Left ventricle myocardium inferior (tissue), 1 donor: ENCODE data around the gene AKAP6. TPM values are rescaled to one million over a fixed set of nuclear protein-coding genes. Genes with fewer than 3 reads are reported as not detected.

Experiments used
- DNase-seq: peaks from one replicate; pipeline ENCODE4 v3.0.0-alpha.2; 2020
- H3K27ac ChIP-seq: fragments of 200-600 bp; replicated peaks from 2 replicates; pipeline ENCODE4 v1.8.0; 2021
- H3K27me3 ChIP-seq: fragments of 200-600 bp; 2 replicates; pipeline ENCODE4 v1.8.0; 2021; ENCODE audit warnings: low read depth
- H3K36me3 ChIP-seq: fragments of 200-600 bp; 2 replicates; pipeline ENCODE4 v1.8.0; 2021
- H3K4me1 ChIP-seq: fragments of 200-600 bp; 2 replicates; pipeline ENCODE4 v1.8.0; 2021
- H3K4me3 ChIP-seq: fragments of 200-600 bp; 2 replicates; pipeline ENCODE4 v1.8.0; 2021; ENCODE audit warnings: mild to moderate bottlenecking, moderate library complexity
- H3K9me3 ChIP-seq: fragments of 200-600 bp; replicated peaks from 2 replicates; pipeline ENCODE4 v1.8.0; 2021
- intact Hi-C: fragments of 100-400 bp; cut with micrococcal nuclease; formaldehyde crosslinking; loops from one replicate; pipeline ENCODE4 v1.11.0; 2022
- total RNA-seq: library from RNA; stranded (reverse); fragmentation: NEBNext Ultra II Directional; extraction: Animal tissue kit (Norgen Biotek cat#: 25700); gene quantifications from one replicate; pipeline ENCODE4 v1.2.1, GENCODE V29; 2021
- TF ChIP-seq, protein P1 (sequence below): fragments of 200-600 bp; IDR thresholded peaks from 2 replicates; pipeline ENCODE4 v1.8.0; 2021; ENCODE audit warnings: antibody characterized with exemption, mild to moderate bottlenecking, borderline replicate concordance
- donor health status: DM: no; HTN: yes; CAD: no; lungs with severe emphysema.

Gene AKAP6
- total RNA-seq, 1 donor from 2014 or later = 218 TPM

DNA sequence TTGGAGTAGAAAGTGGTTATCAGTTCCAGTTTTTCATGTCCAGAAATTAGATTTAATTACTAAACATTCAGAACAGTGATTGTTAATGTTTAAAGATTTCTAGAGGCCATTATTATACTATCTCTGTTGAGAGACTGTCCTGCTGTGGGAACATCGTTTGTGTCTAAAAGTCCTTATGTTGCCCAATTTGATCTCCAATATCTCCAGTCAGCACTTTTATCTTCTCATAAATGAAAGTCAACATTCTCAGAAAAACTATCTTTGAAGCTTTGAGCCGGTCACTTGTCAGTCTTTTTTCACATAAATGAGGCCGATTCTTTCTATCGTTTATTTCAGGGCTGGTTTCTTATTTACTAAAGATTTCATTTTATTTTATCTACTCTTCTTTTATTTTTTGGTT, 518.8 kb downstream of the AKAP6 start:
- Histone ChIP-seq H3K9me3 (no peaks in the 10 kb centered on the region), H3K27ac (no peak overlapping the region), H3K36me3 (no peaks in the 10 kb centered on the region), H3K4me1 (no peaks in the 10 kb centered on the region), H3K4me3 (no peak overlapping the region), H3K27me3 (no peaks in the 10 kb centered on the region)
- TF ChIP-seq, protein P1, sequence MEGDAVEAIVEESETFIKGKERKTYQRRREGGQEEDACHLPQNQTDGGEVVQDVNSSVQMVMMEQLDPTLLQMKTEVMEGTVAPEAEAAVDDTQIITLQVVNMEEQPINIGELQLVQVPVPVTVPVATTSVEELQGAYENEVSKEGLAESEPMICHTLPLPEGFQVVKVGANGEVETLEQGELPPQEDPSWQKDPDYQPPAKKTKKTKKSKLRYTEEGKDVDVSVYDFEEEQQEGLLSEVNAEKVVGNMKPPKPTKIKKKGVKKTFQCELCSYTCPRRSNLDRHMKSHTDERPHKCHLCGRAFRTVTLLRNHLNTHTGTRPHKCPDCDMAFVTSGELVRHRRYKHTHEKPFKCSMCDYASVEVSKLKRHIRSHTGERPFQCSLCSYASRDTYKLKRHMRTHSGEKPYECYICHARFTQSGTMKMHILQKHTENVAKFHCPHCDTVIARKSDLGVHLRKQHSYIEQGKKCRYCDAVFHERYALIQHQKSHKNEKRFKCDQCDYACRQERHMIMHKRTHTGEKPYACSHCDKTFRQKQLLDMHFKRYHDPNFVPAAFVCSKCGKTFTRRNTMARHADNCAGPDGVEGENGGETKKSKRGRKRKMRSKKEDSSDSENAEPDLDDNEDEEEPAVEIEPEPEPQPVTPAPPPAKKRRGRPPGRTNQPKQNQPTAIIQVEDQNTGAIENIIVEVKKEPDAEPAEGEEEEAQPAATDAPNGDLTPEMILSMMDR = no peak
- no peak for DNase-seq
- intact Hi-C loops = no loop called here

DNA sequence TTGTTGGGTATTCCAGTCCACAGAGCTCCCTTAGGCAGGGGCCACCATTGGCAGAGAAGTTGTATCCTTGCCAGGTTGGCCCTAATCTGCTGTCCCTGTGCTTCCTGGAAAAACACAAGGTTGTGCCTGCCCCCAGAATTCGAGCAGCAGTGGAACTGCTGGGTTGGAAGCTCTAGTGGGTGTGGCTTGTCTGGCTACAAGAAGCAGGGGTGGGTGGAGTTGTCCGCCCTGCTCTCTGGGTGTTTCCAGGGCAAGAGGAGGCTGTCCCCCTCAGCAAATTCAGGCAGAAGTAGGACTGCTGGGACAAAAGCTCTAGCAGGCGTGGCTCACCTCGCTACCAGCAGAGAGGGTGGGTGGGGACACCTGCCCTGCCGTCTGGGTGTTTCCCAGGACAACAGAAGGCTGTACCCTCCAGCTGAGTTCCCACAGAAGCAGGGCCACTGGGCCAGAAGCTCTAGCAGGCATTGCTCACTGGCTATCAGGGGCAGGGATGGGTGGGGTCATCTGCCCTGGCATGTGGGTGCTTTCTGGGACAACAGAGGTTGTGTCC, 536.8 kb downstream of the AKAP6 start:
- DNase-seq = no peak
- intact Hi-C loops = no loop called here

DNA sequence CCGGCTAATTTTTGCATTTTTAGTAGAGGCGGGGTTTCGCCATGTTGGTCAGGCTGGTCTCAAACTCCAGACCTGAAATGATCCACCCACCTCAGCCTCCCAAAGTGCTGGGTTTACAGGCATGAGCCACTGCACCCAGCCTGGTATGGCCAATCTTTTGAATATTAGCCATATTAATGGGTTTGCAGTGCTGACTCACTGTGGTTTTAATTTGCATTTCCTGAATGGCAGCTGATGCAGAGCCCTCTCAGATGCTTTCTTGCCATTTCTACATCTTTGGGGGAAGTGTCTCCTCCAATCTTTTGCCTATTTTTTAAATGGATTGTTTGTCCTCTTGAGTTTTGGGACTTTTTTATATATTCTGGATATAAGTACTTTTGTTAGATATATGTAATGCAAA, 554.1 kb downstream of the AKAP6 start:
- intact Hi-C loops = no loop called here
- Histone ChIP-seq H3K36me3 (no peaks in the 10 kb centered on the region), H3K4me1 (no peaks in the 10 kb centered on the region), H3K27ac (no peak overlapping the region), H3K9me3 (peaks cover 11% of the 10 kb centered on the region), H3K4me3 (no peak overlapping the region), H3K27me3 (peaks cover 4% of the 10 kb centered on the region)
- DNase-seq = no peak
- TF ChIP-seq, protein P1 = no peak

More for the DNA sequence above, 536.8 kb downstream of the AKAP6 start:
- H3K4me3 ChIP-seq = no peak overlapping the region
- TF ChIP-seq, protein P1 = no peak
- H3K4me1 ChIP-seq = no peaks in the 10 kb centered on the region
- H3K36me3 ChIP-seq = no peaks in the 10 kb centered on the region
- no peaks in the 10 kb centered on the region for H3K9me3 ChIP-seq
- no peaks in the 10 kb centered on the region for H3K27me3 ChIP-seq
- no peak overlapping the region for H3K27ac ChIP-seq

Other genes with a start within 250 kb of the AKAP6 start
- not detected for gene RNU6-7, start 127.3 kb upstream of the AKAP6 start, total RNA-seq
- gene RNU6-8, start 126.0 kb upstream of the AKAP6 start, total RNA-seq = not detected